DOHH2 (cell line): ENCODE results near the gene MAF.

Experiments used
- H3F3A ChIP-seq: fragments of 200-600 bp; sonication (generic), shearing (Covaris generic); 2 replicates; pipeline ENCODE4 v1.6.0; 2016; ENCODE audit warnings: antibody characterized with exemption, mild to moderate bottlenecking; ENCODE audit not compliant: control insufficient read depth, insufficient read depth
- H3K27ac ChIP-seq: fragments of 200-600 bp; sonication (generic); 2 replicates; pipeline ENCODE4 v1.5.1; 2014; ENCODE audit warnings: low read depth, mild to moderate bottlenecking, low read length, moderate library complexity
- H3K27me3 ChIP-seq: fragments of 200-600 bp; sonication (generic); 2 replicates; pipeline ENCODE4 v1.6.1; 2014; ENCODE audit warnings: mild to moderate bottlenecking, low read length, mixed read lengths; ENCODE audit not compliant: control insufficient read depth
- H3K36me3 ChIP-seq: fragments of 200-600 bp; sonication (generic); 2 replicates; pipeline ENCODE4 v1.6.1; 2014; ENCODE audit warnings: mild to moderate bottlenecking, low read length, moderate library complexity, mixed read lengths; ENCODE audit not compliant: control insufficient read depth
- H3K4me1 ChIP-seq: fragments of 200-600 bp; sonication (generic); 2 replicates; pipeline ENCODE4 v1.6.1; 2014; ENCODE audit warnings: mild to moderate bottlenecking, low read length, mixed read lengths; ENCODE audit not compliant: control insufficient read depth
- H3K4me2 ChIP-seq: fragments of 200-600 bp; sonication (generic); 2 replicates; pipeline ENCODE4 v1.6.0; 2014; ENCODE audit warnings: mild to moderate bottlenecking, low read length, moderate library complexity
- H3K4me3 ChIP-seq: fragments of 200-600 bp; sonication (generic); 2 replicates; pipeline ENCODE4 v1.5.1; 2014; ENCODE audit warnings: mild to moderate bottlenecking, low read length, mixed read lengths
- H3K79me2 ChIP-seq: fragments of 200-600 bp; sonication (generic); 2 replicates; pipeline ENCODE4 v1.6.1; 2014; ENCODE audit warnings: mild to moderate bottlenecking, low read length, mixed read lengths; ENCODE audit not compliant: control insufficient read depth
- H3K9me2 ChIP-seq: fragments of 200-600 bp; sonication (generic); replicated peaks from 2 replicates; pipeline ENCODE4 v1.6.1; 2014; ENCODE audit warnings: mild to moderate bottlenecking, low read length, mixed read lengths; ENCODE audit not compliant: control insufficient read depth
- H3K9me3 ChIP-seq: fragments of 200-600 bp; sonication (generic); 2 replicates; pipeline ENCODE4 v1.6.1; 2014; ENCODE audit warnings: antibody characterized with exemption, low read length, mixed read lengths; ENCODE audit not compliant: control insufficient read depth, insufficient read depth
- H4K20me1 ChIP-seq: fragments of 200-600 bp; sonication (generic); 2 replicates; pipeline ENCODE4 v1.6.0; 2014; ENCODE audit warnings: low read depth, mild to moderate bottlenecking, antibody characterized with exemption, low read length, moderate library complexity; ENCODE audit not compliant: control insufficient read depth, insufficient read depth
- EZH2phosphoT487 ChIP-seq: fragments of 200-600 bp; sonication (generic); IDR thresholded peaks from 2 replicates; pipeline ENCODE4 v1.6.1; 2017; ENCODE audit warnings: borderline replicate concordance, mild to moderate bottlenecking, antibody characterized with exemption, low read length, moderate library complexity, mixed read lengths
- TF ChIP-seq, protein P1 (sequence below): fragments of 200-600 bp; sonication (generic); IDR thresholded peaks from one replicate; pipeline ENCODE4 v1.5.1; 2014; ENCODE audit warnings: antibody characterized with exemption, mild to moderate bottlenecking, low read depth, low read length; ENCODE audit not compliant: poor library complexity, severe bottlenecking

Gene MAF

DNA sequence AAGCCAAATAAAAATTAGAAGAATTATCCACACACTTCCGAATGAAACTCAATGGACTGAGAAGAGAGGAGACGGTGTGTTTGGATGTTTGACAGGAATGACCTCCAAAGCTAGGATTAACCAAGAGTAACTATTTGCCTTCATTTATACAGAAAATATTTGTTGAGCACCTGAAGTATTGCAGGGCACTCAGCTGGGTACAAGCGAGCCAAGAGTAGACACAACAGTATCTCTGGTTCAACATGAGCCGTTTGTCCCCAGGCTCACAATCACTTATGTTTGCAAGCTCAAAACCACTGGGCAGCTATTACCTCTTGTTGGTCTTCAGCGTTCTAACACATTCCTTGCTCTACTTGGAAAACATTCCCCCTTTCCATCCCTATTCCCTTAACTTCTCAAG is 38.8 kb downstream of the MAF start:
- TF ChIP-seq EZH2phosphoT487, result no peak
- TF ChIP-seq, protein P1, sequence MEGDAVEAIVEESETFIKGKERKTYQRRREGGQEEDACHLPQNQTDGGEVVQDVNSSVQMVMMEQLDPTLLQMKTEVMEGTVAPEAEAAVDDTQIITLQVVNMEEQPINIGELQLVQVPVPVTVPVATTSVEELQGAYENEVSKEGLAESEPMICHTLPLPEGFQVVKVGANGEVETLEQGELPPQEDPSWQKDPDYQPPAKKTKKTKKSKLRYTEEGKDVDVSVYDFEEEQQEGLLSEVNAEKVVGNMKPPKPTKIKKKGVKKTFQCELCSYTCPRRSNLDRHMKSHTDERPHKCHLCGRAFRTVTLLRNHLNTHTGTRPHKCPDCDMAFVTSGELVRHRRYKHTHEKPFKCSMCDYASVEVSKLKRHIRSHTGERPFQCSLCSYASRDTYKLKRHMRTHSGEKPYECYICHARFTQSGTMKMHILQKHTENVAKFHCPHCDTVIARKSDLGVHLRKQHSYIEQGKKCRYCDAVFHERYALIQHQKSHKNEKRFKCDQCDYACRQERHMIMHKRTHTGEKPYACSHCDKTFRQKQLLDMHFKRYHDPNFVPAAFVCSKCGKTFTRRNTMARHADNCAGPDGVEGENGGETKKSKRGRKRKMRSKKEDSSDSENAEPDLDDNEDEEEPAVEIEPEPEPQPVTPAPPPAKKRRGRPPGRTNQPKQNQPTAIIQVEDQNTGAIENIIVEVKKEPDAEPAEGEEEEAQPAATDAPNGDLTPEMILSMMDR, result no peak
- no peaks in the 10 kb centered on the region for H3F3A ChIP-seq
- no peaks in the 10 kb centered on the region for H3K36me3 ChIP-seq
- H3K4me2 ChIP-seq, result no peak overlapping the region
- no peaks in the 10 kb centered on the region for H3K9me3 ChIP-seq
- no peaks in the 10 kb centered on the region for H3K4me1 ChIP-seq
- no peak overlapping the region for H3K27ac ChIP-seq
- H3K4me3 ChIP-seq, result no peak overlapping the region
- no peaks in the 10 kb centered on the region for H3K9me2 ChIP-seq
- no peaks in the 10 kb centered on the region for H3K79me2 ChIP-seq
- H4K20me1 ChIP-seq, result no peaks in the 10 kb centered on the region
- H3K27me3 ChIP-seq, result no peaks in the 10 kb centered on the region

DNA sequence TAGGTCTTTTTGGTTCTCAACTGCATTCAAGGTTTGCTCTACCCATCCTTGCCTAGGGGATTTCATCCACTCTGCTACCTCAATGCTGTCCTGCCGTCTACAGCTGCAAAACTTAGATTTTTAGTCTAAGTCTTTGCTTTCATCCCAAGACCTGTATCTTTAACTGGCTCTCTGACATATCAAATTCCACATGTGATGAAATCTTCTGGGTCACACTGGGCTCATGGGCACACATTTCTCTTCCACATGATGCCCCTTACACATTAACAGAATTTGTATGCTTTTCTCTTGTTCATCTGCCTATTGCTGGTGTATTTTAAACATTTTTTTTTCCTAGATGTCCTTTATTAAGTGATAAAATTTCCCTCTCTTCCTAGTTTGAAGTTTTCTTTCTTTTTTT is 39.6 kb downstream of the MAF start:
- no peaks in the 10 kb centered on the region for H3K9me3 ChIP-seq
- H3K4me1 ChIP-seq, result no peaks in the 10 kb centered on the region
- no peak for TF ChIP-seq EZH2phosphoT487
- TF ChIP-seq, protein P1, result no peak

DNA sequence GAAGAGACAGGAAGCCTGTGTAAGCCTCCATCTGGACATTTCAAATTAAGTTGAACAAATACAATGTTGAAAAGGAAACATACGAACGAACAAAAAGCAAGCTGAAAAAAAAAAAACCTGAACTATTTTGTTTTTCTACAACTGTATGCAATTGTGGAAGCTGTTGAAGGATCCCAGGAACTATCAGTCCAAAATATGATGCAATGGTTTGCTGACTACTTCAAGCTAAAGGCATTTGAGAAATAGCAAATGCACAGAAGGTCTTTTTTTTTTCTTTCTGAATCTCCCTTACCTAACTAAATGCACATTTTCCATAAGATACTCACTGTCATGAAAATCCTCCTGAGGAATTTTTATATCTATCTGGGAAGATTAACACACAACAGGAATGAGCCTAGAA is 40.2 kb downstream of the MAF start:
- Histone ChIP-seq H3K27ac (no peak overlapping the region), H3F3A (no peaks in the 10 kb centered on the region), H3K79me2 (no peaks in the 10 kb centered on the region), H3K27me3 (peaks cover 3% of the 10 kb centered on the region), H3K4me1 (no peaks in the 10 kb centered on the region), H4K20me1 (no peaks in the 10 kb centered on the region), H3K36me3 (no peaks in the 10 kb centered on the region), H3K9me2 (no peaks in the 10 kb centered on the region), H3K9me3 (no peaks in the 10 kb centered on the region), H3K4me3 (no peak overlapping the region), H3K4me2 (no peak overlapping the region)
- no peak for TF ChIP-seq EZH2phosphoT487
- TF ChIP-seq, protein P1, result no peak

More for the DNA sequence above, 39.6 kb downstream of the MAF start:
- no peaks in the 10 kb centered on the region for H3F3A ChIP-seq
- H3K9me2 ChIP-seq, result no peaks in the 10 kb centered on the region
- H4K20me1 ChIP-seq, result no peaks in the 10 kb centered on the region
- no peak overlapping the region for H3K4me2 ChIP-seq
- H3K27me3 ChIP-seq, result no peaks in the 10 kb centered on the region
- H3K36me3 ChIP-seq, result no peaks in the 10 kb centered on the region
- H3K27ac ChIP-seq, result no peak overlapping the region
- no peaks in the 10 kb centered on the region for H3K79me2 ChIP-seq
- H3K4me3 ChIP-seq, result no peak overlapping the region

DNA sequence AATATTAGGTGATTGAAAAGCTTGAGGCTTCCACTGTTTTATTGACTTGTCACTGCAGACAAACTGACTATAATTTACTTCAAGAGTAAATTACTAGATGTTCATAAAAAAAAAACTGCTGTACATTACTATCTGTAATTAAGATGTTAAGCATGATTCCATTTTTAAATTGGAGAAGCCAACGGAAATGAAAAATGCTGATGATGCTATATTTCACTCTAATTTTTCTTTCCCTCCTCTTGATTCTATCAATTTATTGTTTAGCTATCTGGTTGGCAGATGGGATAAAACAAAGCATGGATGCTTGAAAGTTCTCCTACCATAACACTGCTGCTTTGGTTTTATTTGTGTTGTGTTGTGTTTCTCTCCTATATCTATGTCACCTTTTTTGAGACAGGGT is 41.0 kb downstream of the MAF start:
- Histone ChIP-seq H3K79me2 (no peaks in the 10 kb centered on the region), H4K20me1 (no peaks in the 10 kb centered on the region), H3K4me1 (no peaks in the 10 kb centered on the region), H3K36me3 (no peaks in the 10 kb centered on the region), H3K9me2 (no peaks in the 10 kb centered on the region), H3K27ac (no peak overlapping the region), H3K4me3 (no peak overlapping the region), H3K27me3 (peaks cover 6% of the 10 kb centered on the region), H3F3A (no peaks in the 10 kb centered on the region), H3K4me2 (no peak overlapping the region), H3K9me3 (no peaks in the 10 kb centered on the region)
- TF ChIP-seq EZH2phosphoT487, result no peak
- TF ChIP-seq, protein P1, result no peak
